Activated CD4-positive, alpha-beta T cell treated with anti-CD3 and anti-CD28 coated beads, Interleukin-2, Interleukin-4, amounts not matched to agents 100 ng/mL and 50 ng/mL, durations not matched to agents 16 hours and 8 hours (primary cell): Measurements from ENCODE around the gene PGLYRP4.

ENCODE experiments used
- DNase-seq: peaks from one replicate; pipeline ENCODE4 v3.0.0-alpha.2; 2020; ENCODE audit warnings: low spot score

Gene PGLYRP4

GRCh38 chr1:153348511-153349362 lies at the start of gene PGLYRP4:
Gene PGLYRP4 (minus strand): TSS chr1:153348841. CDS start chr1:153347932, 909 bp downstream.
- DNase-seq, result no peak

- no peak for DNase-seq
Observed at GRCh38 chr1:153397924-153398651, 49.4 kb upstream of the PGLYRP4 start.

GRCh38 chr1:153397051-153397923 lies 48.6 kb upstream of the PGLYRP4 start:
- no peak for DNase-seq

GRCh38 chr1:153396461-153396860 lies 47.8 kb upstream of the PGLYRP4 start:
- DNase-seq, result no peak

GRCh38 chr1:153395776-153396175 lies 47.1 kb upstream of the PGLYRP4 start:
- DNase-seq, result no peak

GRCh38 chr1:153395136-153395685 lies 46.6 kb upstream of the PGLYRP4 start:
- DNase-seq, result no peak

GRCh38 chr1:153394391-153394790 lies 45.8 kb upstream of the PGLYRP4 start:
- DNase-seq, result no peak

GRCh38 chr1:153393926-153394325 lies 45.3 kb upstream of the PGLYRP4 start:
- no peak for DNase-seq

GRCh38 chr1:153392822-153393221 lies 44.2 kb upstream of the PGLYRP4 start:
- DNase-seq, result no peak

- no peak for DNase-seq
Observed at GRCh38 chr1:153392258-153392657, 43.6 kb upstream of the PGLYRP4 start.

GRCh38 chr1:153390938-153391710 lies 42.5 kb upstream of the PGLYRP4 start, which contains the start of gene S100A8:
Gene S100A8 (minus strand): TSS chr1:153391073. CDS start chr1:153390535, 538 bp downstream.
- no peak for DNase-seq

GRCh38 chr1:153389973-153390879 lies 41.6 kb upstream of the PGLYRP4 start:
- DNase-seq, result no peak

GRCh38 chr1:153389401-153389800 lies 40.8 kb upstream of the PGLYRP4 start:
- DNase-seq, result no peak

- DNase-seq, result no peak
Observed at GRCh38 chr1:153387785-153388184, 39.1 kb upstream of the PGLYRP4 start.

- no peak for DNase-seq
Observed at GRCh38 chr1:153387001-153387400, 38.4 kb upstream of the PGLYRP4 start.

- DNase-seq, result peak; percentile 19
Observed at GRCh38 chr1:153386500-153386901, 37.9 kb upstream of the PGLYRP4 start.

GRCh38 chr1:153384958-153385580 lies 36.4 kb upstream of the PGLYRP4 start:
- DNase-seq, result no peak

GRCh38 chr1:153380711-153381110 lies 32.1 kb upstream of the PGLYRP4 start:
- no peak for DNase-seq

GRCh38 chr1:153379591-153379990 lies 30.9 kb upstream of the PGLYRP4 start:
- no peak for DNase-seq
